SK-N-SH (cell line): ENCODE data around the gene RELN. TPM values are rescaled to one million over a fixed set of nuclear protein-coding genes. Genes with fewer than 3 reads are reported as not detected.

ENCODE experiments used
- CTCF ChIA-PET: fragments of 300-600, 350-600 bp; formaldehyde crosslinking; extraction: SDS; loops from one replicate; lab custom pipeline; 2021; lab: Yijun Ruan, JAX
- POLR2A ChIA-PET: fragments of 350-600 bp; sonication (Branson Sonifier 250); formaldehyde crosslinking; extraction: SDS; loops from one replicate; lab custom pipeline; 2020; ENCODE audit warnings: antibody characterized with exemption, inconsistent platforms; lab: Yijun Ruan, JAX
- DNase-seq: peaks from one replicate; pipeline ENCODE4 v3.0.0; 2012
- H2AFZ ChIP-seq: fragments of 200-600 bp; sonication (generic); 2 replicates; pipeline ENCODE4 v1.8.1; 2016; ENCODE audit warnings: antibody characterized with exemption, mild to moderate bottlenecking, low read depth
- H3F3A ChIP-seq: fragments of 200-600 bp; sonication (generic); replicated peaks from 2 replicates; pipeline ENCODE3; 2016; ENCODE audit warnings: antibody characterized with exemption, mild to moderate bottlenecking; ENCODE audit not compliant: insufficient read depth
- H3K27ac ChIP-seq, 2 experiments: fragments of 200-500 bp in 1 of 2; fragments of 200-600 bp in 1 of 2; sonication (Bioruptor generic) in 1 of 2; sonication (generic), shearing (Covaris generic) in 1 of 2; 2 replicates each; pipeline versions ENCODE4 v1.5.1 to v1.6.1; 2014 to 2016; ENCODE audit warnings: low read depth in 2 of 2, inconsistent platforms in 1 of 2, low read length in 1 of 2, mild to moderate bottlenecking in 1 of 2, mixed read lengths in 1 of 2
- H3K27me3 ChIP-seq: fragments of 200-600 bp; sonication (generic), shearing (Covaris generic); 2 replicates; pipeline ENCODE4 v1.6.1; 2016; ENCODE audit warnings: mixed run types; ENCODE audit not compliant: insufficient read depth
- H3K36me3 ChIP-seq, 2 experiments: fragments of 200-500 bp in 1 of 2; fragments of 200-600 bp in 1 of 2; sonication (Bioruptor generic) in 1 of 2; sonication (generic) in 1 of 2; replicated peaks in 1 of 2; 2 replicates each; pipeline versions ENCODE3 to v1.5.1; 2014 to 2016; ENCODE audit warnings: low read length in 1 of 2, mild to moderate bottlenecking in 1 of 2; ENCODE audit not compliant: insufficient read depth in 2 of 2, control insufficient read depth in 1 of 2
- H3K4me1 ChIP-seq, 2 experiments: fragments of 200-500 bp in 1 of 2; fragments of 200-600 bp in 1 of 2; sonication (Bioruptor generic) in 1 of 2; sonication (generic), shearing (Covaris generic) in 1 of 2; 2 replicates each; pipeline versions ENCODE4 v1.5.1 to v1.6.1; 2014 to 2016; ENCODE audit warnings: low read depth in 1 of 2, low read length in 1 of 2, mixed run types in 1 of 2; ENCODE audit not compliant: insufficient read depth in 2 of 2, control insufficient read depth in 1 of 2
- H3K4me2 ChIP-seq: fragments of 200-600 bp; sonication (generic), shearing (Covaris generic); 2 replicates; pipeline ENCODE4 v1.6.1; 2017; ENCODE audit warnings: mixed run types
- H3K4me3 ChIP-seq, 2 experiments: fragments of 200-500 bp in 1 of 2; fragments of 200-600 bp in 1 of 2; sonication (Bioruptor generic) in 1 of 2; sonication (generic), shearing (Covaris generic) in 1 of 2; 2 replicates each; pipeline versions ENCODE4 v1.5.1 to v1.8.1; 2014 to 2016; ENCODE audit warnings: low read depth in 2 of 2, inconsistent platforms in 1 of 2, low read length in 1 of 2, mild to moderate bottlenecking in 1 of 2, mixed read lengths in 1 of 2, moderate library complexity in 1 of 2
- H3K79me2 ChIP-seq: fragments of 200-600 bp; sonication (generic); 2 replicates; pipeline ENCODE4 v1.8.1; 2017; ENCODE audit warnings: mild to moderate bottlenecking; ENCODE audit not compliant: insufficient read depth
- H3K9ac ChIP-seq: fragments of 200-600 bp; sonication (generic); 2 replicates; pipeline ENCODE4 v1.6.1; 2017; ENCODE audit warnings: mixed run types
- H3K9me2 ChIP-seq: fragments of 200-600 bp; sonication (generic); 2 replicates; pipeline ENCODE4 v1.6.1; 2017; ENCODE audit warnings: mixed run types
- H3K9me3 ChIP-seq: fragments of 200-600 bp; sonication (generic); 2 replicates; pipeline ENCODE4 v1.6.1; 2017; ENCODE audit warnings: mixed run types, mild to moderate bottlenecking, moderate library complexity
- H4K20me1 ChIP-seq: fragments of 200-600 bp; sonication (generic); 2 replicates; pipeline ENCODE4 v1.6.1; 2017; ENCODE audit warnings: mild to moderate bottlenecking, mixed run types; ENCODE audit not compliant: insufficient read depth
- CHD2 ChIP-seq: fragments of 150-350 bp; IDR thresholded peaks from 2 replicates; pipeline ENCODE4 v1.6.1; 2018; ENCODE audit warnings: low read length; ENCODE audit not compliant: partially characterized antibody
- EZH2phosphoT487 ChIP-seq: fragments of 200-600 bp; sonication (generic); IDR thresholded peaks from 2 replicates; pipeline ENCODE4 v1.6.1; 2017; ENCODE audit warnings: low read depth, mixed run types, mild to moderate bottlenecking, antibody characterized with exemption, moderate library complexity, borderline replicate concordance
- FOSL2 ChIP-seq: IDR thresholded peaks from 2 replicates; pipeline ENCODE4 v1.4.0; 2012; ENCODE audit warnings: low read depth, mild to moderate bottlenecking, moderate library complexity, borderline replicate concordance
- GABPA ChIP-seq: IDR thresholded peaks from 2 replicates; pipeline ENCODE4 v1.4.0; 2012; ENCODE audit warnings: low read depth, mild to moderate bottlenecking
- GATA2 ChIP-seq: sonication (generic); formaldehyde crosslinking; IDR thresholded peaks from 2 replicates; pipeline ENCODE4 v1.5.0; 2020; ENCODE audit warnings: mild to moderate bottlenecking, missing genetic modification reagents
- JUND ChIP-seq: IDR thresholded peaks from 2 replicates; pipeline ENCODE4 v1.4.0; 2012
- MEF2A ChIP-seq: IDR thresholded peaks from 2 replicates; pipeline ENCODE4 v1.4.0; 2012; ENCODE audit warnings: low read depth, borderline replicate concordance
- NFIC ChIP-seq: IDR thresholded peaks from 2 replicates; pipeline ENCODE4 v1.4.0; 2012; ENCODE audit warnings: borderline replicate concordance
- POLR2AphosphoS5 ChIP-seq: IDR thresholded peaks from 2 replicates; pipeline ENCODE4 v1.6.1; 2012; ENCODE audit warnings: low read depth, low read length
- RAD21 ChIP-seq: IDR thresholded peaks from 2 replicates; pipeline ENCODE4 v1.6.1; 2012; ENCODE audit warnings: mild to moderate bottlenecking, low read length
- RCOR1 ChIP-seq: fragments of 150-350 bp; IDR thresholded peaks from 2 replicates; pipeline ENCODE4 v1.6.1; 2017; ENCODE audit warnings: antibody characterized with exemption, low read length
- REST ChIP-seq: IDR thresholded peaks from 2 replicates; pipeline ENCODE4 v1.6.1; 2012; ENCODE audit warnings: mild to moderate bottlenecking, low read depth, low read length, moderate library complexity
- RFX5 ChIP-seq: IDR thresholded peaks from 2 replicates; pipeline ENCODE4 v1.6.1; 2012; ENCODE audit warnings: mild to moderate bottlenecking, improper control_type of control experiment, low read length
- RXRA ChIP-seq: IDR thresholded peaks from 2 replicates; pipeline ENCODE4 v1.4.0; 2012; ENCODE audit warnings: low read depth, mild to moderate bottlenecking, borderline replicate concordance
- SIN3A ChIP-seq: IDR thresholded peaks from 2 replicates; pipeline ENCODE4 v1.6.1; 2012; ENCODE audit warnings: low read depth, mild to moderate bottlenecking, low read length, moderate library complexity, borderline replicate concordance
- TEAD4 ChIP-seq: IDR thresholded peaks from 2 replicates; pipeline ENCODE4 v1.4.0; 2012; ENCODE audit warnings: mild to moderate bottlenecking, borderline replicate concordance; ENCODE audit not compliant: insufficient read depth
- YY1 ChIP-seq: IDR thresholded peaks from 2 replicates; pipeline ENCODE4 v1.4.0; 2012; ENCODE audit warnings: low read depth, mild to moderate bottlenecking
- WGBS: methylation state at CpG from one replicate; pipeline ENCODE4 v1.1.6; 2017; ENCODE audit warnings: low lambda C conversion rate; 5-methylcytosine and 5-hydroxymethylcytosine counted together
- polyA plus RNA-seq, 3 experiments: library from polyadenylated mRNA; depleted of rRNA; stranded (reverse); fragments of >200 nt; gene quantifications; 2 replicates each; pipeline ENCODE4 v1.2.3, GENCODE V29; 2012
- TF ChIP-seq, protein P1 (sequence below): IDR thresholded peaks from 2 replicates; pipeline ENCODE4 v1.4.0; 2012; ENCODE audit warnings: low read depth
- TF ChIP-seq, protein P2 (sequence below): IDR thresholded peaks from 2 replicates; pipeline ENCODE4 v1.4.0; 2012; ENCODE audit warnings: low read depth, borderline replicate concordance
- TF ChIP-seq, protein P3 (sequence below): IDR thresholded peaks from 2 replicates; pipeline ENCODE4; 2012

The RELN gene
- polyA plus RNA-seq, 1 of the 3 experiments (the other 2 are of a cell fraction), result 0.02 TPM

- no peak overlapping the region for H3K4me2 ChIP-seq
- TF ChIP-seq JUND, result no peak
- no peak for TF ChIP-seq RFX5
- TF ChIP-seq RAD21, result no peak
- no peak for TF ChIP-seq RCOR1
- no peak for TF ChIP-seq REST
- TF ChIP-seq RXRA, result no peak
- TF ChIP-seq, protein P1, sequence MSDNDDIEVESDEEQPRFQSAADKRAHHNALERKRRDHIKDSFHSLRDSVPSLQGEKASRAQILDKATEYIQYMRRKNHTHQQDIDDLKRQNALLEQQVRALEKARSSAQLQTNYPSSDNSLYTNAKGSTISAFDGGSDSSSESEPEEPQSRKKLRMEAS, result no peak
- TF ChIP-seq POLR2AphosphoS5, result no peak
- TF ChIP-seq, protein P2, sequence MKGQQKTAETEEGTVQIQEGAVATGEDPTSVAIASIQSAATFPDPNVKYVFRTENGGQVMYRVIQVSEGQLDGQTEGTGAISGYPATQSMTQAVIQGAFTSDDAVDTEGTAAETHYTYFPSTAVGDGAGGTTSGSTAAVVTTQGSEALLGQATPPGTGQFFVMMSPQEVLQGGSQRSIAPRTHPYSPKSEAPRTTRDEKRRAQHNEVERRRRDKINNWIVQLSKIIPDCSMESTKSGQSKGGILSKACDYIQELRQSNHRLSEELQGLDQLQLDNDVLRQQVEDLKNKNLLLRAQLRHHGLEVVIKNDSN, result no peak
- no peak for TF ChIP-seq GATA2 (CRISPR knock-in tag)
- TF ChIP-seq, protein P3, sequence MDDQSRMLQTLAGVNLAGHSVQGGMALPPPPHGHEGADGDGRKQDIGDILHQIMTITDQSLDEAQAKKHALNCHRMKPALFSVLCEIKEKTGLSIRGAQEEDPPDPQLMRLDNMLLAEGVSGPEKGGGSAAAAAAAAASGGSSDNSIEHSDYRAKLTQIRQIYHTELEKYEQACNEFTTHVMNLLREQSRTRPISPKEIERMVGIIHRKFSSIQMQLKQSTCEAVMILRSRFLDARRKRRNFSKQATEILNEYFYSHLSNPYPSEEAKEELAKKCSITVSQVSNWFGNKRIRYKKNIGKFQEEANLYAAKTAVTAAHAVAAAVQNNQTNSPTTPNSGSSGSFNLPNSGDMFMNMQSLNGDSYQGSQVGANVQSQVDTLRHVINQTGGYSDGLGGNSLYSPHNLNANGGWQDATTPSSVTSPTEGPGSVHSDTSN, result no peak
- TF ChIP-seq YY1, result no peak
- no peak for TF ChIP-seq TEAD4
- no peak for TF ChIP-seq CHD2
- TF ChIP-seq MEF2A, result no peak
- no peak for TF ChIP-seq FOSL2
- TF ChIP-seq EZH2phosphoT487, result no peak
- no peak for TF ChIP-seq SIN3A
- TF ChIP-seq GABPA, result no peak
- no peak for TF ChIP-seq NFIC
- CTCF ChIA-PET, result no interaction called here
- no peaks in the 10 kb centered on the region for H3K27me3 ChIP-seq
- H3K27ac ChIP-seq, result no peak overlapping the region
- DNase-seq, result no peak
- no peaks in the 10 kb centered on the region for H3K79me2 ChIP-seq
- no peaks in the 10 kb centered on the region for H3K4me1 ChIP-seq
- H3K4me3 ChIP-seq, result no peak overlapping the region
- no peaks in the 10 kb centered on the region for H3F3A ChIP-seq
- 39% methylated on average over 10 of the region's 10 CpGs for WGBS
- H3K9me2 ChIP-seq, result no peaks in the 10 kb centered on the region
- H3K9me3 ChIP-seq, result no peaks in the 10 kb centered on the region
- H3K9ac ChIP-seq, result no peak overlapping the region
- H4K20me1 ChIP-seq, result no peaks in the 10 kb centered on the region
- H3K36me3 ChIP-seq, result no peaks in the 10 kb centered on the region
- H2AFZ ChIP-seq, result no peak overlapping the region
- POLR2A ChIA-PET, result no interaction called here
Observed at GRCh38 chr7:103894656-103895596, 94.5 kb downstream of the RELN start.
